Mucosa of descending colon (tissue), 3 donors: ENCODE data around the gene PTPRK. TPM values are rescaled to one million over a fixed set of nuclear protein-coding genes. Genes with fewer than 3 reads are reported as not detected.

ENCODE experiments used
- ATAC-seq: fragments of 200-7000 bp; cut with Tn5 transposase; one replicate; pipeline ENCODE4 v1.9.1; 2020; ENCODE audit warnings: mild to moderate bottlenecking, moderate library complexity
- DNase-seq, 3 donors: peaks; one replicate each; pipeline ENCODE4 v3.0.0-alpha.2; 2020
- H3K36me3 ChIP-seq: fragments of 200-600 bp; one replicate; pipeline ENCODE4 v1.8.0; 2021; ENCODE audit warnings: low read depth, mild to moderate bottlenecking
- H3K4me1 ChIP-seq: fragments of 200-600 bp; one replicate; pipeline ENCODE4 v1.8.0; 2021; ENCODE audit warnings: low read depth, mild to moderate bottlenecking
- H3K4me3 ChIP-seq: fragments of 200-600 bp; one replicate; pipeline ENCODE4 v1.8.0; 2021; ENCODE audit warnings: mild to moderate bottlenecking
- H3K9me3 ChIP-seq: fragments of 200-600 bp; one replicate; pipeline ENCODE4 v1.8.0; 2021; ENCODE audit warnings: mild to moderate bottlenecking
- intact Hi-C, 2 donors: fragments of 100-400 bp; cut with DNase I in 1 of 2; cut with micrococcal nuclease in 1 of 2; formaldehyde crosslinking; loops; one replicate each; pipeline versions ENCODE4 v1.11.0 to v1.11.1; 2022; cut with DNase I, micrococcal nuclease
- total RNA-seq, 3 donors: library from RNA; stranded (reverse); fragmentation: NEBNext Ultra II Directional in 2 of 3; extraction: Animal tissue kit (Norgen Biotek cat#: 25700) in 2 of 3; gene quantifications; one replicate each; pipeline versions ENCODE4 v1.2.1 to v1.2.4, GENCODE V29; 2021 to 2023
- TF ChIP-seq, protein P1 (sequence below): fragments of 200-600 bp; IDR thresholded peaks from one replicate; pipeline ENCODE4 v1.8.0; 2022; ENCODE audit warnings: antibody characterized with exemption, mild to moderate bottlenecking
- donor health status: DM: no; HTN: no; CAD: no; lungs with moderate emphysema.
- donor health status: DM: no; HTN: no; CAD: no.
- donor health status: DM: no; HTN: yes; CAD: no.

The PTPRK gene
- total RNA-seq, 3 donors from 2014 or later = 75.9 to 159 (median 86.7) TPM

DNA sequence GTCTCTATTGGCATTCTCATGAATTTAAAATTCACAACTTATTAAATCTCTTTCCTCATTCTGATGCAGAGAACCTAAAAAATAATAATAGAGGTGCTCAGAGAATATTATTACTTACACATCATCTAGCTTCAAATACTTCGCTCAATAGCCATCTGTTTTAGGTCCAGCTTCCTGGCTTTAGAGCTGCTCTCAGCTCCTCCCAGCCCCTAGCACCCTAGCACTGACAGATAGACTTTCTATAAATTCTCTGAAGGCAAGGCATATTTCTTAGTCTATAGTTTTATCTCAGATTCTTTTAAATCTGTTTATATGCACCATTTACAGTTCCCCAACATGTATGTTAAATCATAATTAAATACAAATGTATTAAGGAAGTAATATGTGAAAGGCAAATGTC is 281.3 kb downstream of the PTPRK start:
- intact Hi-C loops = no loop called here

DNA sequence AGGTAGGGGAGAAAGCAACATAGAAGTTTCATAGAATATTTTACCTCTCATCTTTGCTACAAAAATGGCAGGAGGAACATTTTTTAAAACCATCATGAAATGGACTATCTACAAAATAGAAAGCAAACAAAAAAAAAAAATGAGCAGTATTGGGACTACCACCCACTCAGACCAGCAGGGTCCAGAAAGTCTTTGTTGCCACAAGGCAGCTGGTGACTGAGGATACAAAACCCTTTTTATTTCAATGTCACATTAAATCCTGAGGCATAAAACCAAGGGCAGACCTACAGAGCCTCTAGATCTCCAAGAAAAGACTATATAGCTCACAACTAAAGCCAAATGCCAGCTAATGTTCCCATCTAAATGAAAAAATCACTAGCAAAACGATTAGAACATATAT is 282.2 kb downstream of the PTPRK start:
- intact Hi-C loops = no loop called here
- no peak for ATAC-seq
- TF ChIP-seq, protein P1, sequence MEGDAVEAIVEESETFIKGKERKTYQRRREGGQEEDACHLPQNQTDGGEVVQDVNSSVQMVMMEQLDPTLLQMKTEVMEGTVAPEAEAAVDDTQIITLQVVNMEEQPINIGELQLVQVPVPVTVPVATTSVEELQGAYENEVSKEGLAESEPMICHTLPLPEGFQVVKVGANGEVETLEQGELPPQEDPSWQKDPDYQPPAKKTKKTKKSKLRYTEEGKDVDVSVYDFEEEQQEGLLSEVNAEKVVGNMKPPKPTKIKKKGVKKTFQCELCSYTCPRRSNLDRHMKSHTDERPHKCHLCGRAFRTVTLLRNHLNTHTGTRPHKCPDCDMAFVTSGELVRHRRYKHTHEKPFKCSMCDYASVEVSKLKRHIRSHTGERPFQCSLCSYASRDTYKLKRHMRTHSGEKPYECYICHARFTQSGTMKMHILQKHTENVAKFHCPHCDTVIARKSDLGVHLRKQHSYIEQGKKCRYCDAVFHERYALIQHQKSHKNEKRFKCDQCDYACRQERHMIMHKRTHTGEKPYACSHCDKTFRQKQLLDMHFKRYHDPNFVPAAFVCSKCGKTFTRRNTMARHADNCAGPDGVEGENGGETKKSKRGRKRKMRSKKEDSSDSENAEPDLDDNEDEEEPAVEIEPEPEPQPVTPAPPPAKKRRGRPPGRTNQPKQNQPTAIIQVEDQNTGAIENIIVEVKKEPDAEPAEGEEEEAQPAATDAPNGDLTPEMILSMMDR = no peak

More for the DNA sequence above, 281.3 kb downstream of the PTPRK start:
- Histone ChIP-seq H3K36me3 (no peaks in the 10 kb centered on the region), H3K4me3 (no peak overlapping the region), H3K4me1 (no peaks in the 10 kb centered on the region), H3K9me3 (no peaks in the 10 kb centered on the region)
- ATAC-seq (no peak), DNase-seq (no peak)
- TF ChIP-seq, protein P1 = no peak

DNA sequence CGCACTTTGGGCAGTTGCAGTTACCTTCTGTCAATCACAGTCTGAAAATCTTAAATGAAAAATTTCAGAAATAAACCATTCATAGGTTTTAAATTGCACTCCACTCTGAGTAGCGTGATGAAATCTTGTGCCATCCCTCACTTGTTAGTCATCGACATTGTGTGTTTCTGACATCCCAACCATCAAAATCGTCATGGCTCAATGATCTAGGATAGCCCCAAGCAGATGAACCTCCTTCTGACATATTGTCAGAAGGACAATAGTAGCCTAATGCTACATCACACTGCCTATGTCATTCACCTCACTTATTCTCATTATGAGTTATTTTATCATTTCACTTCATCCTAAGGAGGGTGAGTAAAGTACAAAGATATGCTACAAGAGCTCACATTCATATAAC is 284.8 kb downstream of the PTPRK start:
- Histone ChIP-seq H3K36me3 (no peaks in the 10 kb centered on the region), H3K4me3 (no peak overlapping the region), H3K4me1 (no peaks in the 10 kb centered on the region), H3K9me3 (no peaks in the 10 kb centered on the region)
- TF ChIP-seq, protein P1 = no peak
- DNase-seq = no peak
- no peak for ATAC-seq
- intact Hi-C loops = no loop called here

More for the DNA sequence above, 282.2 kb downstream of the PTPRK start:
- no peaks in the 10 kb centered on the region for H3K4me1 ChIP-seq
- H3K4me3 ChIP-seq = no peak overlapping the region
- no peaks in the 10 kb centered on the region for H3K36me3 ChIP-seq
- no peak for DNase-seq
- H3K9me3 ChIP-seq = no peaks in the 10 kb centered on the region

DNA sequence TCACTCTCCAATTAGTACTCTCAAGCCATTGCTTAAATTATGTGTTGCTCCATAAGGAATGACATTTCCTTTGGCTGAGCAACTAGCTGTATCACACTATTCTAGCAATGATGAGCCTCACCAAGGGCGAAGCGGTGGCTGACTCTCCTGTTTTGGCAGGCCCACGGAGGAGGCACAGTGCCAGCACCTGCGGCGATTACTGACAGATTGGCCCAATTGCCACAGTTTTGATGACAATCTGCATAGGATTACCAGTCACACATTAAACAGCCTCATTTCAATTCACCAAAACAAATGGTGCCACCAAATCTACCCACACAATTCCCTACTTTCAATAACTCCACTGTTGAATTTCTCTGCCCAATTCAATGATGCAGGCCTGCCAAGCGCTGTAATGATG is 286.9 kb downstream of the PTPRK start:
- no peak for ATAC-seq
- intact Hi-C loops = no loop called here

DNA sequence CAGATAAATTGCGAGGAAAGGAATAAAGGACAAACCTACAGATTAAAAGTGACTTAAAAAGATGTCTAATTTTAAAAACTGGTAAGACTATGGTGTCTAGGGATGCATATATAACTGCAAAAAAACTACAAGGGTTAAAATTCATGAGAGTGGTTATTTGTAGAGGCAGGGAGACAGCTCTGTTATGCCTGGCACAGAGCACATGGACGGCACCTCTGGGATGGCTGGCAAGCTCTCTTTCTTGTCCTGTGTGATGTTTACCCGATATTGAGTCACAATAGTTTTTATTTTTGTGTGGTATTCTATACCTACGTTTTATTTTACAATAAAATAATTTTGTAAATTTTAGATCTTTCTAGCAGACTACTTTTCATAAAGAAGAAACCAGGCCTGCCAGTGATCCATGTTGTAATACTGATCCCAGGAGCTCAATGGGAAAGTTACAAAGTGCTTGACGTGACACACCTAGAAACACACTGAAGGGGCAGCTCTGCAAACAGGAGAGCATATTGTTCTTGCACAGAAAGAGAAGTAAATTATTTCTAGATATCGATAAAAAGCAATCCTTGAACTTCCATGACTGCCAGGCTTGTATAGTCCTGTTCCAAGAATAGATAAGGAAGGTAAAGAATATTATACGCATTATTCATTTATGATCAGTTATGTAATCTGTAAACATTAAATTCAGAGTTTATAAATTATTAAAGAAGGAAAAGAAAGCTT is 290.0 kb downstream of the PTPRK start:
- ATAC-seq (peak; percentile 82), DNase-seq (no peak)
- H3K4me3 ChIP-seq = no peak overlapping the region
- TF ChIP-seq, protein P1 = no peak
- no peaks in the 10 kb centered on the region for H3K9me3 ChIP-seq
- intact Hi-C loops = no loop called here
- no peaks in the 10 kb centered on the region for H3K36me3 ChIP-seq
- H3K4me1 ChIP-seq = no peaks in the 10 kb centered on the region

More for the DNA sequence above, 286.9 kb downstream of the PTPRK start:
- Histone ChIP-seq H3K9me3 (no peaks in the 10 kb centered on the region), H3K36me3 (no peaks in the 10 kb centered on the region), H3K4me1 (no peaks in the 10 kb centered on the region), H3K4me3 (no peak overlapping the region)
- TF ChIP-seq, protein P1 = no peak
- DNase-seq = no peak
